MM.1S (cell line): ENCODE measurements around the gene PSKH1.

ENCODE experiments used
- DNase-seq: peaks from one replicate; pipeline ENCODE4 v3.0.0-alpha.2; 2015
- H2AFZ ChIP-seq: fragments of 300-600 bp; sonication (generic); 2 replicates; pipeline ENCODE4 v1.6.0; 2016; ENCODE audit warnings: antibody characterized with exemption, low read length
- H3F3A ChIP-seq: fragments of 300-600 bp; sonication (generic); 2 replicates; pipeline ENCODE4 v1.6.1; 2016; ENCODE audit warnings: mild to moderate bottlenecking, antibody characterized with exemption, low read length, moderate library complexity, mixed read lengths; ENCODE audit not compliant: insufficient read depth
- H3K27ac ChIP-seq: fragments of 300-600 bp; sonication (generic); 2 replicates; pipeline ENCODE4 v1.5.1; 2016; ENCODE audit warnings: mild to moderate bottlenecking, low read length
- H3K27me3 ChIP-seq: fragments of 300-600 bp; sonication (generic); replicated peaks from 2 replicates; pipeline ENCODE4 v1.6.0; 2016; ENCODE audit warnings: low read length; ENCODE audit not compliant: insufficient read depth
- H3K36me3 ChIP-seq: fragments of 300-600 bp; sonication (generic); replicated peaks from 2 replicates; pipeline ENCODE4 v1.6.1; 2016; ENCODE audit warnings: mild to moderate bottlenecking, low read length, mixed read lengths; ENCODE audit not compliant: insufficient read depth
- H3K4me1 ChIP-seq: fragments of 300-600 bp; sonication (generic); 2 replicates; pipeline ENCODE4 v1.6.1; 2016; ENCODE audit warnings: low read length, mixed read lengths
- H3K4me2 ChIP-seq: fragments of 300-600 bp; sonication (generic); 2 replicates; pipeline ENCODE4 v1.6.0; 2016; ENCODE audit warnings: low read depth, low read length
- H3K4me3 ChIP-seq: fragments of 300-600 bp; sonication (generic); 2 replicates; pipeline ENCODE4 v1.5.1; 2016; ENCODE audit warnings: low read length, mixed read lengths
- H3K79me2 ChIP-seq: fragments of 300-600 bp; sonication (generic); 2 replicates; pipeline ENCODE4 v1.6.1; 2016; ENCODE audit warnings: mixed run types, low read length, mixed read lengths
- H3K9ac ChIP-seq: fragments of 300-600 bp; sonication (generic); 2 replicates; pipeline ENCODE4 v1.6.1; 2016; ENCODE audit warnings: low read length, mixed read lengths
- H3K9me2 ChIP-seq: fragments of 300-600 bp; sonication (generic); replicated peaks from 2 replicates; pipeline ENCODE4 v1.6.1; 2016; ENCODE audit warnings: mild to moderate bottlenecking, low read length, mixed read lengths; ENCODE audit not compliant: insufficient read depth
- H3K9me3 ChIP-seq: fragments of 300-600 bp; sonication (generic); replicated peaks from 2 replicates; pipeline ENCODE4 v1.6.1; 2016; ENCODE audit warnings: mild to moderate bottlenecking, low read length, mixed read lengths; ENCODE audit not compliant: insufficient read depth
- H4K20me1 ChIP-seq: fragments of 300-600 bp; sonication (generic); 2 replicates; pipeline ENCODE4 v1.6.1; 2016; ENCODE audit warnings: mild to moderate bottlenecking, low read length, moderate library complexity, mixed read lengths; ENCODE audit not compliant: insufficient read depth
- EZH2 ChIP-seq: fragments of 300-600 bp; sonication (generic); optimal IDR thresholded peaks from 2 replicates; pipeline ENCODE3; 2017; ENCODE audit warnings: low read depth, mild to moderate bottlenecking, antibody characterized with exemption, low read length, mixed read lengths
- EZH2phosphoT487 ChIP-seq: fragments of 300-600 bp; sonication (generic); IDR thresholded peaks from 2 replicates; pipeline ENCODE4 v1.6.1; 2018; ENCODE audit warnings: antibody characterized with exemption, low read length
- TF ChIP-seq, protein P1 (sequence below): fragments of 300-600 bp; sonication (generic); IDR thresholded peaks from 2 replicates; pipeline ENCODE4 v1.5.1; 2016; ENCODE audit warnings: antibody characterized with exemption, low read length, mixed read lengths

Gene PSKH1

DNA sequence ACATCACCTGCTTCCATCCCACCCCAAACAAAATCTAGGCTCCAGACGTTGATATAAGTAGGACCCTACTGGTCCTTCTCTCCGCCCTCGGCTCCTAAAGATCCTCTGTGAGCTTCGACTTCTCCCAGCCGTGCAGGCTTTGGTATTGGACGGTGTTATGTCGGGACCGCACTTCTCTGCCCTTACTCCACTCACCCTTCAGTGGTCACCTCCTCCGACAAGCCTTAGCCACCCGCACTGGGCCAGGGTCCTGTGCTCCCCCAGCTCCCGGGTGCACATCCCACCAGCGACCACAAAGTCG is 42.0 kb downstream of the PSKH1 start:
- DNase-seq, result no peak
- Histone ChIP-seq H3K4me2 (peak overlapping the region; percentile 94), H3K27ac (no peak overlapping the region), H3K4me1 (peaks cover 15% of the 10 kb centered on the region), H3K79me2 (peaks cover 30% of the 10 kb centered on the region), H3K27me3 (no peaks in the 10 kb centered on the region), H3F3A (peaks cover 16% of the 10 kb centered on the region), H2AFZ (no peak overlapping the region), H3K9ac (peak overlapping the region; percentile 53; the same call in 1 of the 2 replicates), H3K9me2 (no peaks in the 10 kb centered on the region), H3K4me3 (peak overlapping the region; percentile 99), H3K36me3 (no peaks in the 10 kb centered on the region; the same call in 1 of the 2 replicates), H3K9me3 (no peaks in the 10 kb centered on the region), H4K20me1 (no peaks in the 10 kb centered on the region)
- TF ChIP-seq, protein P1, sequence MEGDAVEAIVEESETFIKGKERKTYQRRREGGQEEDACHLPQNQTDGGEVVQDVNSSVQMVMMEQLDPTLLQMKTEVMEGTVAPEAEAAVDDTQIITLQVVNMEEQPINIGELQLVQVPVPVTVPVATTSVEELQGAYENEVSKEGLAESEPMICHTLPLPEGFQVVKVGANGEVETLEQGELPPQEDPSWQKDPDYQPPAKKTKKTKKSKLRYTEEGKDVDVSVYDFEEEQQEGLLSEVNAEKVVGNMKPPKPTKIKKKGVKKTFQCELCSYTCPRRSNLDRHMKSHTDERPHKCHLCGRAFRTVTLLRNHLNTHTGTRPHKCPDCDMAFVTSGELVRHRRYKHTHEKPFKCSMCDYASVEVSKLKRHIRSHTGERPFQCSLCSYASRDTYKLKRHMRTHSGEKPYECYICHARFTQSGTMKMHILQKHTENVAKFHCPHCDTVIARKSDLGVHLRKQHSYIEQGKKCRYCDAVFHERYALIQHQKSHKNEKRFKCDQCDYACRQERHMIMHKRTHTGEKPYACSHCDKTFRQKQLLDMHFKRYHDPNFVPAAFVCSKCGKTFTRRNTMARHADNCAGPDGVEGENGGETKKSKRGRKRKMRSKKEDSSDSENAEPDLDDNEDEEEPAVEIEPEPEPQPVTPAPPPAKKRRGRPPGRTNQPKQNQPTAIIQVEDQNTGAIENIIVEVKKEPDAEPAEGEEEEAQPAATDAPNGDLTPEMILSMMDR, result no peak
- TF ChIP-seq EZH2 (no peak), EZH2phosphoT487 (no peak)

DNA sequence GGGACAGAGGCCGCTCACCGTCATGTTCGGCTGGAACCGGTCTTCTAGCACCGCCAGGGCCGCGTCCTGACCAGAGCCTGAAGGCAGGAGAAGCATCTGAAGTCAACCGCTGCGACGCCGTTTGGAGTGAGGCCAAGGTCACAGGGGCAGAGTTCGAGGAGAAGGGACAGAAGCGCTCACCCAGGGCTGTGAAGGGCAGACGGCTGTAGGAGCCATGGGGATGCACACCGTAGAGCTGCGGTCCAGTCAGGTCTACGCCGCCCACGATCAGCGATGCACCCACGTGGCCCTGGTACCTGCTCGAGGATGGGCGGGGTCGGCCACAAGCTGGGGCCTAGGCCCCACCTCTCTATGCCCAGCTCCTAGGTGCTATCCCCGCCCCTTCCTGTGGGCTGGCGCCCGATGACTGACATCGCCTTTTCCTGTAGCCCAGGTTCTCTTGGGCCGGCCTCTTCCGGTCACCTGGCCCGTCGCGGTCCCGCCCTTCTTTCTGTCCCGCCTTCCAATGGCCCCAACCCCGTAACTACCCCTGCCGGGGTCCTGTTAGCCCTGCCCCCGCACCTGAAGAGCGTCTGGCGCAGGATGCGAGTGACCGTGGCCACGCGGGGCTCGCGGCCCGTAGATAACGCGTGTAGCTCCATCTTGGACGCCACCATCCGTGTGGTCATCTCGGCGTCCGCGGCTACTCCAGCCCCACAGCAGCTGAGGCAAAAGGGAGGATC is 42.5 kb downstream of the PSKH1 start:
- Histone ChIP-seq H3K9me2 (no peaks in the 10 kb centered on the region), H3K4me2 (peak overlapping the region; percentile 94), H3K9me3 (no peaks in the 10 kb centered on the region), H3K4me1 (peaks cover 15% of the 10 kb centered on the region), H3K4me3 (peak overlapping the region; percentile 99), H4K20me1 (no peaks in the 10 kb centered on the region), H3K79me2 (peaks cover 30% of the 10 kb centered on the region), H3K27ac (peak overlapping the region; percentile 82; the same call in 1 of the 2 replicates), H3K27me3 (no peaks in the 10 kb centered on the region), H3F3A (peaks cover 16% of the 10 kb centered on the region), H3K36me3 (no peaks in the 10 kb centered on the region; the same call in 1 of the 2 replicates), H3K9ac (peak overlapping the region; percentile 89), H2AFZ (peak overlapping the region; percentile 69)
- TF ChIP-seq, protein P1, result no peak
- no peak for TF ChIP-seq EZH2
- no peak for TF ChIP-seq EZH2phosphoT487
- DNase-seq, result peak; percentile 99

DNA sequence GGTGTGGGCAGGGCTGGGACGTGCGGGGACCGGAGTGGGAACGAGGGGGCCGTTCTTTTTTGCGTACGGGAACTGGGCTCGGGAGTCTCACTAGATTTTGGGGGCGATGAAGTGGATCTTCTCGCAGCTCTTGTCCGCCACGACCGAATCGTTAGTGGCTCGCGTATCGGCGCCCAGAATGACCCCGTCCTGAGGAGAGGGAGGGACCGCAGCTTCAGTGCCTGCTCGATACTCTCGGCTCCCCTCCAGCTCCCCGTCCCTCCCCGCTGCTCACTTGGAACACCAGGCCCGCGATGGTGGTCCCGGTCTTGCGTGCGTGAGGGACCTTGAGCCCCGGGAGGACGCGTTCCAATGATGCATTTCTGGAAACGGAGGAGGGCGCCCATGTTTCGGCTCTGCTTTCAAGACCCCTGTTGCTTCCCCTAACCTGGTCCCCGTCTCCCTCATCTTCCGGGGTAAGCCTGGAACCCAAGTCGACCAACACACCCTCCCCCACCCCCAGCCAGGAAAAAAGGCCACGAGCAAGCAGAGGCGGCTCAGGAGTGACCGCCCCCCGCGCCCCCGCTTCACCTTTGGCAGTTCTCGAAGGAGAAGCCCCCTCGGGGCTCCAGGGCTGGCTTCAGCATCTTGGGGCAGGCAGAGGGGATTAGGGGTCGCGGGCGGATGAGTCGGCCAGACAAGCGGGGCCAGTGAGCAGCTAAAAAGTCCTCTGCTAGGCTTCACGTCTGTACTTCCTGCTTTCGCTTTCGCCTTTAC is 43.2 kb downstream of the PSKH1 start, which contains the start of gene PSMB10:
Gene PSMB10, minus strand, starts transcription at position 727 of the 756 bp plus-strand sequence. Its CDS starts 101 bp downstream, at position 626.
- H3K9me2 ChIP-seq, result no peaks in the 10 kb centered on the region
- H3K4me3 ChIP-seq, result peak within 1 kb of the TSS; percentile 99
- H3K9me3 ChIP-seq, result no peaks in the 10 kb centered on the region
- DNase-seq, result no peak
- H3K27ac ChIP-seq, result peak within 1 kb of the TSS; percentile 82
- peak within 1 kb of the TSS; percentile 89 for H3K9ac ChIP-seq
- H2AFZ ChIP-seq, result peak within 1 kb of the TSS; percentile 69
- peaks cover 16% of the 10 kb centered on the region for H3F3A ChIP-seq
- H3K79me2 ChIP-seq, result peaks cover 30% of the 10 kb centered on the region
- H3K36me3 ChIP-seq, result no peaks in the 10 kb centered on the region; the same call in 1 of the 2 replicates
- H3K4me1 ChIP-seq, result peaks cover 15% of the 10 kb centered on the region
- TF ChIP-seq, protein P1, result no peak
- no peak for TF ChIP-seq EZH2phosphoT487
- no peak for TF ChIP-seq EZH2
- H3K27me3 ChIP-seq, result no peaks in the 10 kb centered on the region
- peak within 1 kb of the TSS; percentile 87 for H3K4me2 ChIP-seq
- no peaks in the 10 kb centered on the region for H4K20me1 ChIP-seq
